GM12878 (cell line): ENCODE measurements around the gene BAX. TPM values are rescaled to one million over a fixed set of nuclear protein-coding genes. Genes with fewer than 3 reads are reported as not detected.

Experiments
- BCLAF1 ChIP-seq: fragments of 450-650 bp; IDR thresholded peaks from 2 replicates; pipeline ENCODE4 v1.6.1; 2017; ENCODE audit warnings: antibody characterized with exemption, mild to moderate bottlenecking, moderate library complexity
- GABPA ChIP-seq: IDR thresholded peaks from 2 replicates; pipeline ENCODE4 v1.6.1; 2014; ENCODE audit warnings: antibody characterized with exemption, low read depth, mild to moderate bottlenecking, inconsistent platforms
- JUNB ChIP-seq: IDR thresholded peaks from 2 replicates; pipeline ENCODE4 v1.6.1; 2016; ENCODE audit warnings: antibody characterized with exemption, mild to moderate bottlenecking
- MAX ChIP-seq: IDR thresholded peaks from 2 replicates; pipeline ENCODE4 v1.6.1; 2012; ENCODE audit warnings: low read depth, low read length, improper control_type of control experiment
- NFXL1 ChIP-seq: fragments of 450-650 bp; IDR thresholded peaks from 2 replicates; pipeline ENCODE4 v1.6.1; 2017; ENCODE audit warnings: antibody characterized with exemption, mild to moderate bottlenecking, borderline replicate concordance
- NR2F1 ChIP-seq: fragments of 450-650 bp; conservative IDR thresholded peaks from 2 replicates; pipeline ENCODE4 v1.6.1; 2017; ENCODE audit warnings: mild to moderate bottlenecking
- POLR2A ChIP-seq: IDR thresholded peaks from 2 replicates; pipeline ENCODE4 v1.6.1; 2011; ENCODE audit warnings: low read depth, mild to moderate bottlenecking, low read length
- RELA ChIP-seq: fragments of 450-650 bp; IDR thresholded peaks from 2 replicates; pipeline ENCODE4 v1.8.0; 2014; ENCODE audit warnings: borderline replicate concordance; ENCODE audit not compliant: partially characterized antibody
- RELB ChIP-seq: fragments of 450-650 bp; IDR thresholded peaks from 2 replicates; pipeline ENCODE4 v1.6.1; 2017; ENCODE audit warnings: low read depth, mild to moderate bottlenecking, moderate library complexity
- SMC3 ChIP-seq: IDR thresholded peaks from 2 replicates; pipeline ENCODE4 v1.6.1; 2011; ENCODE audit warnings: low read length, improper control_type of control experiment, borderline replicate concordance
- SUPT20H ChIP-seq: IDR thresholded peaks from 2 replicates; pipeline ENCODE4 v1.6.1; 2011; ENCODE audit warnings: low read depth, mild to moderate bottlenecking, low read length, moderate library complexity, borderline replicate concordance; ENCODE audit not compliant: control insufficient read depth
- USF2 ChIP-seq: IDR thresholded peaks from 2 replicates; pipeline ENCODE4 v1.6.1; 2011; ENCODE audit warnings: low read depth, low read length, improper control_type of control experiment, borderline replicate concordance
- ZNF274 ChIP-seq: IDR thresholded peaks from one replicate; pipeline ENCODE4 v1.8.0; 2011; ENCODE audit not compliant: insufficient read length, insufficient read depth
- ZNF592 ChIP-seq: fragments of 450-650 bp; IDR thresholded peaks from 2 replicates; pipeline ENCODE4 v1.6.1; 2017; ENCODE audit warnings: mild to moderate bottlenecking, moderate library complexity
- polyA plus RNA-seq, 11 experiments: library from polyadenylated mRNA; depleted of rRNA in 4 of 11; unstranded in 6 of 11; stranded (reverse) in 5 of 11; fragments of >200 nt; fragmentation: Nextera tagmentation in 4 of 11; fragmentation: Illumina TruSeq in 1 of 11; extraction: Ambion mirVana in 4 of 11; extraction: Trizol in 1 of 11; gene quantifications; 1 replicate in 1 of 11; 2 replicates in 10 of 11; pipeline versions ENCODE4 v1.2.1 to v1.2.3, GENCODE V29; 2011 to 2016; ENCODE audit warnings: inconsistent platforms in 2 of 11, missing spikeins in 2 of 11, low read depth in 1 of 11
- total RNA-seq, 4 experiments: library from RNA; depleted of rRNA in 3 of 4; stranded (reverse); fragments of >200 nt in 3 of 4; fragmentation: Illumina TruSeq in 1 of 4; extraction: Trizol in 1 of 4; gene quantifications; 2 replicates each; pipeline versions ENCODE4 v1.2.1 to v1.2.3, GENCODE V29; 2013 to 2021
- TF ChIP-seq, protein P1 (sequence below): fragments of 450-650 bp; IDR thresholded peaks from 2 replicates; pipeline ENCODE4 v1.6.1; 2016; ENCODE audit warnings: mild to moderate bottlenecking
- TF ChIP-seq, protein P2 (sequence below): fragments of 450-650 bp; conservative IDR thresholded peaks from 2 replicates; pipeline ENCODE4 v1.6.1; 2017; ENCODE audit warnings: mild to moderate bottlenecking, moderate library complexity

Gene BAX
- total and polyA plus RNA-seq, 10 of the 15 experiments (the other 5 are each of a cell fraction or from before 2014, with no cell fraction given): 7.2 to 221 (median 137) TPM

DNA sequence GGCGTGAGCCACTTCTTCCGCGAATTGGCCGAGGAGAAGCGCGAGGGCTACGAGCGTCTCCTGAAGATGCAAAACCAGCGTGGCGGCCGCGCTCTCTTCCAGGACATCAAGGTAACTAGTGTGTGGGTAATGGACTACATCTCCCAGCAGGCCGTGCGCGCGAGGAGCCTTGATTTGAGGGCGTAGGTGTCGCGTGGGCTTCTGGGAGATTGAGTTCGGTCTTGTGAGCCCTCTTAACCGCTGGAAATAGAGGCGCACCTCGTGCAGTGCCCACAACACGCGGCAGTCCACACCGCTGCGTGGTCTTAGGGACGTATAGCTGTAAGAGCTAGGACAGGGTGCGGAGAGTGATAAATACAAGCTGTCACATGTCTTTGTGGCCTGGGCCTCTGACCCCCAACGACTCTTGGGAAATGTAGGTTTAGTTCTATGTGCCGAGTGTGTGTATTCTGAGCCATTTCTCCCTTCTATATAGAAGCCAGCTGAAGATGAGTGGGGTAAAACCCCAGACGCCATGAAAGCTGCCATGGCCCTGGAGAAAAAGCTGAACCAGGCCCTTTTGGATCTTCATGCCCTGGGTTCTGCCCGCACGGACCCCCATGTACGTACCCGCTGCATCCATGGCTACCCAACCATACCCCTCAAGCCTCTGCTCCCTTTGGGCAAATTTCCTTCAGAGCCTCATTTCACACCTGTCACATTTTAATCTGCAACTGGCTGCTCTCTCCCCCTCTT, 11.3 kb downstream of the BAX start (continued):
- TF ChIP-seq USF2 (no peak; the same call in 1 of the 2 replicates), JUNB (no peak), POLR2A (peak; percentile 79), ZNF592 (no peak), RELA (no peak), SUPT20H (no peak), MAX (no peak; the same call in none of the 2 replicates), BCLAF1 (no peak), SMC3 (no peak), NR2F1 (peak; percentile 68), GABPA (no peak), ZNF274 (no peak), RELB (0 out of 2 replicates have a peak, but pooled peaks have one; percentile 2), NFXL1 (no peak)
- TF ChIP-seq, protein P1, sequence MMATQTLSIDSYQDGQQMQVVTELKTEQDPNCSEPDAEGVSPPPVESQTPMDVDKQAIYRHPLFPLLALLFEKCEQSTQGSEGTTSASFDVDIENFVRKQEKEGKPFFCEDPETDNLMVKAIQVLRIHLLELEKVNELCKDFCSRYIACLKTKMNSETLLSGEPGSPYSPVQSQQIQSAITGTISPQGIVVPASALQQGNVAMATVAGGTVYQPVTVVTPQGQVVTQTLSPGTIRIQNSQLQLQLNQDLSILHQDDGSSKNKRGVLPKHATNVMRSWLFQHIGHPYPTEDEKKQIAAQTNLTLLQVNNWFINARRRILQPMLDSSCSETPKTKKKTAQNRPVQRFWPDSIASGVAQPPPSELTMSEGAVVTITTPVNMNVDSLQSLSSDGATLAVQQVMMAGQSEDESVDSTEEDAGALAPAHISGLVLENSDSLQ: no peak
- TF ChIP-seq, protein P2, sequence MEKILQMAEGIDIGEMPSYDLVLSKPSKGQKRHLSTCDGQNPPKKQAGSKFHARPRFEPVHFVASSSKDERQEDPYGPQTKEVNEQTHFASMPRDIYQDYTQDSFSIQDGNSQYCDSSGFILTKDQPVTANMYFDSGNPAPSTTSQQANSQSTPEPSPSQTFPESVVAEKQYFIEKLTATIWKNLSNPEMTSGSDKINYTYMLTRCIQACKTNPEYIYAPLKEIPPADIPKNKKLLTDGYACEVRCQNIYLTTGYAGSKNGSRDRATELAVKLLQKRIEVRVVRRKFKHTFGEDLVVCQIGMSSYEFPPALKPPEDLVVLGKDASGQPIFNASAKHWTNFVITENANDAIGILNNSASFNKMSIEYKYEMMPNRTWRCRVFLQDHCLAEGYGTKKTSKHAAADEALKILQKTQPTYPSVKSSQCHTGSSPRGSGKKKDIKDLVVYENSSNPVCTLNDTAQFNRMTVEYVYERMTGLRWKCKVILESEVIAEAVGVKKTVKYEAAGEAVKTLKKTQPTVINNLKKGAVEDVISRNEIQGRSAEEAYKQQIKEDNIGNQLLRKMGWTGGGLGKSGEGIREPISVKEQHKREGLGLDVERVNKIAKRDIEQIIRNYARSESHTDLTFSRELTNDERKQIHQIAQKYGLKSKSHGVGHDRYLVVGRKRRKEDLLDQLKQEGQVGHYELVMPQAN: peak; percentile 30; the same call in 1 of the 2 replicates
